Panc1 (cell line): ENCODE measurements around the gene PNLIPRP1. TPM values are rescaled to one million over a fixed set of nuclear protein-coding genes. Genes with fewer than 3 reads are reported as not detected.

Source experiments
- ATAC-seq: fragments of 200-7000 bp; cut with Tn5 transposase; 2 replicates; pipeline ENCODE4 v1.9.1; 2020; ENCODE audit warnings: mild to moderate bottlenecking, moderate library complexity
- BruUV-seq: library from RNA; stranded (reverse); fragments of 400-500 nt; replicated peaks from 2 replicates; lab custom pipeline; 2021; lab: Mats Ljungman, UMichigan
- CTCF ChIA-PET: fragments of 300-600 bp; sonication (Branson Sonifier 250); formaldehyde crosslinking; loops from one replicate; lab custom pipeline; 2022; ENCODE audit warnings: antibody characterized with exemption; lab: Charles Lee
- POLR2A ChIA-PET: fragments of 300-600 bp; sonication (Branson Sonifier 250); formaldehyde crosslinking; loops from one replicate; lab custom pipeline; 2022; ENCODE audit warnings: antibody characterized with exemption; lab: Charles Lee
- DNase-seq: peaks from one replicate; pipeline ENCODE4 v3.0.0-alpha.2; 2010; ENCODE audit warnings: low read depth, low spot score
- H3K27ac ChIP-seq: 2 replicates; pipeline ENCODE4 v1.5.1; 2011; ENCODE audit warnings: mild to moderate bottlenecking, low read length, inconsistent platforms
- H3K27me3 ChIP-seq: fragments of 200-500 bp; sonication (Bioruptor generic); 2 replicates; pipeline ENCODE4 v1.6.0; 2014; ENCODE audit warnings: low read length, inconsistent platforms; ENCODE audit not compliant: control insufficient read depth, insufficient read depth
- H3K36me3 ChIP-seq: fragments of 200-500 bp; sonication (Bioruptor generic); 2 replicates; pipeline ENCODE4 v1.5.1; 2014; ENCODE audit warnings: inconsistent platforms, mild to moderate bottlenecking, low read length, moderate library complexity; ENCODE audit not compliant: control insufficient read depth, insufficient read depth
- H3K4me1 ChIP-seq: 2 replicates; pipeline ENCODE4 v1.5.1; 2011; ENCODE audit warnings: inconsistent platforms, mild to moderate bottlenecking, low read length, moderate library complexity; ENCODE audit not compliant: control insufficient read depth, insufficient read depth
- H3K4me3 ChIP-seq, 2 experiments: 2 replicates each; pipeline ENCODE4 v1.5.1; 2011 to 2012; ENCODE audit warnings: low read depth in 2 of 2, low read length in 2 of 2, mild to moderate bottlenecking in 2 of 2, inconsistent platforms in 1 of 2, moderate library complexity in 1 of 2
- H3K9me3 ChIP-seq: fragments of 200-500 bp; sonication (Bioruptor generic); 2 replicates; pipeline ENCODE4 v1.5.1; 2014; ENCODE audit warnings: low read depth, mild to moderate bottlenecking, inconsistent platforms, low read length, moderate library complexity; ENCODE audit not compliant: control insufficient read depth, insufficient read depth
- CTCF ChIP-seq: fragments of 450-650 bp; IDR thresholded peaks from 2 replicates; pipeline ENCODE4 v1.5.1; 2017; ENCODE audit warnings: mild to moderate bottlenecking
- POLR2AphosphoS5 ChIP-seq: IDR thresholded peaks from 2 replicates; pipeline ENCODE4 v1.6.1; 2012; ENCODE audit warnings: mild to moderate bottlenecking, low read depth, low read length, moderate library complexity
- REST ChIP-seq, 2 experiments: IDR thresholded peaks; 2 replicates each; pipeline ENCODE4 v1.6.1; 2011 to 2012; ENCODE audit warnings: low read depth in 2 of 2, control low read depth in 1 of 2, low read length in 1 of 2, mild to moderate bottlenecking in 1 of 2, moderate library complexity in 1 of 2; ENCODE audit not compliant: insufficient read depth in 1 of 2
- SIN3A ChIP-seq: IDR thresholded peaks from 2 replicates; pipeline ENCODE4 v1.6.1; 2012; ENCODE audit warnings: low read depth, mild to moderate bottlenecking, low read length, moderate library complexity, borderline replicate concordance; ENCODE audit not compliant: insufficient read depth
- TCF7L2 ChIP-seq: IDR thresholded peaks from 2 replicates; pipeline ENCODE4 v1.6.1; 2011; ENCODE audit warnings: mild to moderate bottlenecking, low read depth, low read length, inconsistent platforms
- in situ Hi-C: cut with HindIII; loops from 2 replicates; pipeline ENCODE4 v1.10.0; 2016; ENCODE audit warnings: low sequenced_read_pairs, low pct_unique_long_range_greater_than_20kb
- intact Hi-C: fragments of 100-400 bp; cut with micrococcal nuclease; formaldehyde crosslinking; loops from one replicate; pipeline ENCODE4 v1.10.0; 2022; ENCODE audit not compliant: unreplicated experiment
- total RNA-seq: library from RNA; stranded (reverse); gene quantifications from one replicate; pipeline ENCODE4 v1.2.1, GENCODE V29; 2021; ENCODE audit not compliant: unreplicated experiment

Gene PNLIPRP1
- total RNA-seq, 1 experiment from 2014 or later: 0.95 TPM

GRCh38 chr10:116653885-116654284 is 63.1 kb downstream of the PNLIPRP1 start:
- CTCF ChIA-PET: no interaction called here
- TF ChIP-seq SIN3A: no peak
- TF ChIP-seq CTCF: no peak
- no peak for TF ChIP-seq REST (IDR thresholded peaks at IDR 0.05; ENCODE audit: insufficient read depth in 1 of 2, low read depth in 2 of 2, low read length in 1 of 2)
- no peak for TF ChIP-seq POLR2AphosphoS5
- TF ChIP-seq TCF7L2: no peak
- intact Hi-C loops: no loop called here

GRCh38 chr10:116654816-116655215 is 64.1 kb downstream of the PNLIPRP1 start:
- ATAC-seq (peak; percentile 53), DNase-seq (no peak)
- H3K4me3 ChIP-seq: no peak overlapping the region
- H3K27me3 ChIP-seq: 0 out of 2 replicates have a peak, but pooled peaks cover 9% of the 10 kb centered on the region
- TF ChIP-seq REST (IDR thresholded peaks at IDR 0.05; ENCODE audit: insufficient read depth in 1 of 2, low read depth in 2 of 2, low read length in 1 of 2): no peak
- peak; percentile 33; the same call in 1 of the 2 replicates for TF ChIP-seq CTCF
- intact Hi-C loops (no loop called here), in situ Hi-C loops (no loop called here)
- H3K4me1 ChIP-seq: no peaks in the 10 kb centered on the region
- no peak overlapping the region for H3K27ac ChIP-seq
- H3K9me3 ChIP-seq: no peaks in the 10 kb centered on the region
- CTCF ChIA-PET: interaction anchor here (0.7 kb wide), 1 partner anchor 151 kb away, joined by 4 read pairs; no protein-coding TSS in a partner anchor
- BruUV-seq: no TSS peak
- POLR2A ChIA-PET: no interaction called here
- no peaks in the 10 kb centered on the region for H3K36me3 ChIP-seq

More at GRCh38 chr10:116653885-116654284, 63.1 kb downstream of the PNLIPRP1 start:
- H3K4me1 ChIP-seq: no peaks in the 10 kb centered on the region
- in situ Hi-C loops: no loop called here
- BruUV-seq: no TSS peak
- H3K36me3 ChIP-seq: no peaks in the 10 kb centered on the region
- DNase-seq (no peak), ATAC-seq (no peak)
- H3K9me3 ChIP-seq: no peaks in the 10 kb centered on the region
- H3K4me3 ChIP-seq: no peak overlapping the region
- H3K27me3 ChIP-seq: 0 out of 2 replicates have a peak, but pooled peaks cover 9% of the 10 kb centered on the region
- POLR2A ChIA-PET: no interaction called here
- H3K27ac ChIP-seq: no peak overlapping the region
